GM18951 (cell line): ENCODE results near the gene SLC6A6.

Source experiments
- POLR2A ChIP-seq: IDR thresholded peaks from 4 replicates; pipeline ENCODE4 v1.6.1; 2011; ENCODE audit warnings: mild to moderate bottlenecking; ENCODE audit not compliant: insufficient read length, insufficient read depth; ENCODE audit errors: extremely low read depth
- in situ Hi-C: fragments of 300-500 bp; cut with MboI; formaldehyde crosslinking; loops from one replicate; pipeline ENCODE4 v1.12.0; 2022; ENCODE audit warnings: low sequenced_read_pairs, mixed read lengths, inconsistent platforms; ENCODE audit not compliant: unreplicated experiment

Gene SLC6A6

GRCh38 chr3:14477311-14477935, 75.0 kb downstream of the SLC6A6 start:
- TF ChIP-seq POLR2A = no peak
- in situ Hi-C loops = no loop called here

- in situ Hi-C loops = no loop called here
- TF ChIP-seq POLR2A = no peak
These were observed 76.6 kb downstream of the SLC6A6 start for GRCh38 chr3:14478956-14479550.

GRCh38 chr3:14479591-14479990, 77.2 kb downstream of the SLC6A6 start:
- no peak for TF ChIP-seq POLR2A
- in situ Hi-C loops = no loop called here

GRCh38 chr3:14480207-14481017, 78.0 kb downstream of the SLC6A6 start:
- in situ Hi-C loops = no loop called here
- no peak for TF ChIP-seq POLR2A

GRCh38 chr3:14481018-14481645, 78.7 kb downstream of the SLC6A6 start:
- in situ Hi-C loops = no loop called here
- no peak for TF ChIP-seq POLR2A

- TF ChIP-seq POLR2A = no peak
- in situ Hi-C loops = no loop called here
These were observed 79.2 kb downstream of the SLC6A6 start for GRCh38 chr3:14481646-14482036.

- in situ Hi-C loops = no loop called here
- no peak for TF ChIP-seq POLR2A
These were observed 79.9 kb downstream of the SLC6A6 start for GRCh38 chr3:14482271-14482721.

GRCh38 chr3:14483286-14483685, 80.9 kb downstream of the SLC6A6 start:
- in situ Hi-C loops = no loop called here
- no peak for TF ChIP-seq POLR2A

GRCh38 chr3:14484741-14485140, 82.3 kb downstream of the SLC6A6 start:
- TF ChIP-seq POLR2A = no peak
- in situ Hi-C loops = no loop called here

GRCh38 chr3:14485981-14486380, 83.6 kb downstream of the SLC6A6 start:
- in situ Hi-C loops = no loop called here
- no peak for TF ChIP-seq POLR2A

- no peak for TF ChIP-seq POLR2A
- in situ Hi-C loops = no loop called here
These were observed 84.1 kb downstream of the SLC6A6 start for GRCh38 chr3:14486460-14486859.

- in situ Hi-C loops = no loop called here
- TF ChIP-seq POLR2A = no peak
These were observed 84.7 kb downstream of the SLC6A6 start for GRCh38 chr3:14487086-14487485.

GRCh38 chr3:14487821-14488220, 85.4 kb downstream of the SLC6A6 start:
- in situ Hi-C loops = no loop called here
- no peak for TF ChIP-seq POLR2A

GRCh38 chr3:14488286-14489041, 86.1 kb downstream of the SLC6A6 start:
- in situ Hi-C loops = no loop called here
- TF ChIP-seq POLR2A = no peak
